ENCODE results near the gene SAFB2.

The SAFB2 gene

DNA sequence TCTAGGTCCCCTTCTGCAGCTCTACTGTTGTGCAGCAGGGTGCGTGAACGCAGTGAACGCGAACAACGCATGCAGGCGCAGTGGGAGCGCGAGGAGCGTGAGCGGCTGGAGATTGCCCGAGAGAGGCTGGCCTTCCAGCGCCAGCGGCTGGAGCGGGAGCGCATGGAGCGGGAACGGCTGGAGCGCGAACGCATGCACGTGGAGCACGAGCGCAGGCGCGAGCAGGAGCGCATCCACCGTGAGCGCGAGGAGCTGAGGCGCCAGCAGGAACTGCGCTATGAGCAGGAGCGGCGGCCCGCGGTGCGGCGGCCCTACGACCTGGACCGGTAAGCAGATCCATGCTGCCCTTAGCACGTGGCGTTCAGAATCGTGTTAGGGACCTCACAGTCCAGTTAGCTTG lies 38.9 kb upstream of the SAFB2 start:
- Histone ChIP-seq H3K4me2 (ENCODE audit: low read length) (no peak overlapping the region), H3K14ac (ENCODE audit: low read length) (no peak overlapping the region), H2BK5ac (ENCODE audit: low read depth, low read length, poor library complexity) (no peak overlapping the region), H2AFZ (ENCODE audit: insufficient read depth, low read length, poor library complexity) (no peak overlapping the region), H4K91ac (ENCODE audit: low read depth, low read length) (no peak overlapping the region), H3K9me3 (ENCODE audit: insufficient read depth, low read depth, low read length) (no peaks in the 10 kb centered on the region), H2BK120ac (ENCODE audit: insufficient read depth, low read length, poor library complexity) (no peak overlapping the region), H3K79me2 (ENCODE audit: control insufficient read depth, insufficient read depth, low read length, poor library complexity) (no peaks in the 10 kb centered on the region), H3K4ac (ENCODE audit: low read depth, low read length) (no peak overlapping the region), H3K79me1 (ENCODE audit: low read length) (no peaks in the 10 kb centered on the region), H3K23ac (ENCODE audit: low read length) (no peak overlapping the region), H3K9ac (ENCODE audit: low read length) (no peak overlapping the region), H3K36me3 (ENCODE audit: control insufficient read depth in 1 of 2, insufficient read depth in 2 of 2, low read length in 2 of 2) (peaks cover 80 to 86% of the 10 kb centered on the region in 2 experiments), H2BK12ac (ENCODE audit: low read length) (no peak overlapping the region), H3K4me3 (ENCODE audit: low read depth, low read length) (no peak overlapping the region), H3K4me1 (ENCODE audit: control insufficient read depth in 1 of 2, insufficient read depth in 2 of 2, low read length in 2 of 2) (no peaks in the 10 kb centered on the region), H2AK5ac (ENCODE audit: low read length) (no peak overlapping the region), H4K8ac (ENCODE audit: low read depth, low read length) (no peak overlapping the region), H4K12ac (ENCODE audit: low read depth, low read length) (no peak overlapping the region), H3K27me3 (ENCODE audit: insufficient read depth, low read length) (no peaks in the 10 kb centered on the region), H3K27ac (ENCODE audit: low read depth, low read length) (no peak overlapping the region), H3K18ac (ENCODE audit: low read length) (no peak overlapping the region)
- no CpG with 5 or more reads among the region's 42 CpGs for WGBS (ENCODE audit: extremely low coverage, insufficient coverage, insufficient read length)
- no peak for DNase-seq

DNA sequence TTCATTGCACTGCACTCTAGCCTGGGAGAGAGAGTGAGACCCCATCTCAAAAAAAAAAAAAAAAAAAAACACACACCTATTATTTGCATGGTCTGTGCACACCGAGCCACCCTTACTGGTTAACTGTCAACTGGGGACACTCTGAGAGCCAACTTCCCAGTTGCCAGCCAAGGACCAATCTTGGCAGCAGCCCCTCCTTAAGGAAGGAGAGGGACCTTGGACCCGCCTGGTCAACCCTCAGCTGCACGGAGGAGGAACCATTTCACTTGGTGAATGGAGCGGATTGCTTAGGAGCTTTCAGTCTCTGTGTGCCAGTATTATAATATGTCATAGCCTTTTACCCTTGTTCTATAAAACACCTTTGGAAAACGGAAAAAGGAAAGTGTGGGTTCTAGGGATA lies 32.8 kb upstream of the SAFB2 start:
- no peak overlapping the region for H2AFZ ChIP-seq (ENCODE audit: insufficient read depth, low read length, poor library complexity)
- no CpG with 5 or more reads among the region's 5 CpGs for WGBS (ENCODE audit: extremely low coverage, insufficient coverage, insufficient read length)
- H3K18ac ChIP-seq (ENCODE audit: low read length), result no peak overlapping the region
- H3K23ac ChIP-seq (ENCODE audit: low read length), result no peak overlapping the region
- no peaks in the 10 kb centered on the region for H3K79me2 ChIP-seq (ENCODE audit: control insufficient read depth, insufficient read depth, low read length, poor library complexity)
- no peak overlapping the region for H2BK12ac ChIP-seq (ENCODE audit: low read length)
- H4K8ac ChIP-seq (ENCODE audit: low read depth, low read length), result no peak overlapping the region
- no peaks in the 10 kb centered on the region for H3K79me1 ChIP-seq (ENCODE audit: low read length)
- H3K14ac ChIP-seq (ENCODE audit: low read length), result no peak overlapping the region
- no peak overlapping the region for H3K27ac ChIP-seq (ENCODE audit: low read depth, low read length)
- H3K36me3 ChIP-seq (ENCODE audit: control insufficient read depth in 1 of 2, insufficient read depth in 2 of 2, low read length in 2 of 2), result peaks cover 80 to 81% of the 10 kb centered on the region in 2 experiments
- H4K12ac ChIP-seq (ENCODE audit: low read depth, low read length), result no peak overlapping the region
- no peaks in the 10 kb centered on the region for H3K4me1 ChIP-seq (ENCODE audit: control insufficient read depth in 1 of 2, insufficient read depth in 2 of 2, low read length in 2 of 2)
- no peak overlapping the region for H3K9ac ChIP-seq (ENCODE audit: low read length)
- H3K4ac ChIP-seq (ENCODE audit: low read depth, low read length), result no peak overlapping the region
- H3K27me3 ChIP-seq (ENCODE audit: insufficient read depth, low read length), result no peaks in the 10 kb centered on the region
- no peak for DNase-seq
- no peaks in the 10 kb centered on the region for H3K9me3 ChIP-seq (ENCODE audit: insufficient read depth, low read depth, low read length)
- no peak overlapping the region for H2BK120ac ChIP-seq (ENCODE audit: insufficient read depth, low read length, poor library complexity)
- H2AK5ac ChIP-seq (ENCODE audit: low read length), result no peak overlapping the region
- H3K4me3 ChIP-seq (ENCODE audit: low read depth, low read length), result no peak overlapping the region
- H4K91ac ChIP-seq (ENCODE audit: low read depth, low read length), result no peak overlapping the region
- no peak overlapping the region for H3K4me2 ChIP-seq (ENCODE audit: low read length)
- H2BK5ac ChIP-seq (ENCODE audit: low read depth, low read length, poor library complexity), result no peak overlapping the region

DNA sequence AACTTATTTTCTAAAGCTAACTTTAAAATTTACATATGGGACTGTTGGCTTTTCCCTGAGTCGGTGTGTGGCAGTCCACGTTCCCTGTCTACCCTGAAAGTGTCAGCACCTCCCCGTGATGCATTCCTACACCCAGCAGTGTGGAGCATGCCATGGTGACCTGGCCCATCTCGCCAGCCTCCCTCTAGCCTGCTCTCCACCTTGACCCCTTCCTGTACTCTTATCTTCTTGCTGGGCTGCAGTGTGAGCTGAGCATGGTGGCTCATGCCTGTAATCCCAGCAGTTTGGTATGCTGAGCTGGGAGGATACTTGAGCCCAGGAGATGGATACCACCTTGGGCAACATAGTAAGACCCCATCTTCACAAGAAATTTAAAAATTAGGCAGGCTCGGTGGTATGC lies 32.4 kb upstream of the SAFB2 start:
- H2BK5ac ChIP-seq (ENCODE audit: low read depth, low read length, poor library complexity), result no peak overlapping the region
- no peak overlapping the region for H3K4ac ChIP-seq (ENCODE audit: low read depth, low read length)
- no peaks in the 10 kb centered on the region for H3K79me1 ChIP-seq (ENCODE audit: low read length)
- H3K4me3 ChIP-seq (ENCODE audit: low read depth, low read length), result no peak overlapping the region
- H3K27me3 ChIP-seq (ENCODE audit: insufficient read depth, low read length), result no peaks in the 10 kb centered on the region
- no peak overlapping the region for H3K9ac ChIP-seq (ENCODE audit: low read length)
- H3K36me3 ChIP-seq (ENCODE audit: control insufficient read depth in 1 of 2, insufficient read depth in 2 of 2, low read length in 2 of 2), result peaks cover 81 to 84% of the 10 kb centered on the region in 2 experiments
- no peak overlapping the region for H2BK12ac ChIP-seq (ENCODE audit: low read length)
- no CpG with 5 or more reads among the region's 5 CpGs for WGBS (ENCODE audit: extremely low coverage, insufficient coverage, insufficient read length)
- DNase-seq, result no peak
- H2AFZ ChIP-seq (ENCODE audit: insufficient read depth, low read length, poor library complexity), result no peak overlapping the region
- no peak overlapping the region for H3K14ac ChIP-seq (ENCODE audit: low read length)
- H3K23ac ChIP-seq (ENCODE audit: low read length), result no peak overlapping the region
- no peaks in the 10 kb centered on the region for H3K79me2 ChIP-seq (ENCODE audit: control insufficient read depth, insufficient read depth, low read length, poor library complexity)
- no peak overlapping the region for H2BK120ac ChIP-seq (ENCODE audit: insufficient read depth, low read length, poor library complexity)
- H4K8ac ChIP-seq (ENCODE audit: low read depth, low read length), result no peak overlapping the region
- H3K4me1 ChIP-seq (ENCODE audit: control insufficient read depth in 1 of 2, insufficient read depth in 2 of 2, low read length in 2 of 2), result no peaks in the 10 kb centered on the region
- H3K4me2 ChIP-seq (ENCODE audit: low read length), result no peak overlapping the region
- no peak overlapping the region for H3K27ac ChIP-seq (ENCODE audit: low read depth, low read length)
- H2AK5ac ChIP-seq (ENCODE audit: low read length), result no peak overlapping the region
- H3K9me3 ChIP-seq (ENCODE audit: insufficient read depth, low read depth, low read length), result no peaks in the 10 kb centered on the region
- H4K91ac ChIP-seq (ENCODE audit: low read depth, low read length), result no peak overlapping the region
- no peak overlapping the region for H3K18ac ChIP-seq (ENCODE audit: low read length)
- no peak overlapping the region for H4K12ac ChIP-seq (ENCODE audit: low read depth, low read length)

DNA sequence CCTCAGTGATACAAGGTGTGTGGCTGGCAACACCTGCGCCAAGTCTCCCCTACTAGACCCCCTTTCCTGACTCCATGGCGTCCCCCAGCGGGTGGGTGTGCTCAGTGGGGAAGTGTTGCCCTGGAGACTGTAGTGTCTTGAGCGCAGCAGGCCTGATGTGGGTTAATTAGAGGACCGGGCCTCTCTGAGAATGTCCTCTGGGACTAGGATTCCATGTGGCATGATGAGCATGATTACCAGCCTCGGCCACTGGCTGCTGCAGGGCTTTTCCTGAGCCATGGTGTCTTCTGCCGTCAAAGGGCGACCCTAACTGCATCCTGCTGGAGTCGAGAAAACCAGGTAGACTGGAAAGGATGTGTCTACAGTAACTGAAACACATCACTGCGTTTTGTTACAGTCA lies 29.7 kb upstream of the SAFB2 start:
- Histone ChIP-seq H3K79me2 (ENCODE audit: control insufficient read depth, insufficient read depth, low read length, poor library complexity) (no peaks in the 10 kb centered on the region), H3K4me2 (ENCODE audit: low read length) (no peak overlapping the region), H2AFZ (ENCODE audit: insufficient read depth, low read length, poor library complexity) (no peak overlapping the region), H3K36me3 (ENCODE audit: control insufficient read depth in 1 of 2, insufficient read depth in 2 of 2, low read length in 2 of 2) (peaks cover 65 to 69% of the 10 kb centered on the region in 2 experiments), H4K12ac (ENCODE audit: low read depth, low read length) (no peak overlapping the region), H3K27ac (ENCODE audit: low read depth, low read length) (no peak overlapping the region), H3K9ac (ENCODE audit: low read length) (no peak overlapping the region), H3K4me3 (ENCODE audit: low read depth, low read length) (no peak overlapping the region), H3K79me1 (ENCODE audit: low read length) (no peaks in the 10 kb centered on the region), H4K91ac (ENCODE audit: low read depth, low read length) (no peak overlapping the region), H3K18ac (ENCODE audit: low read length) (no peak overlapping the region), H2BK12ac (ENCODE audit: low read length) (no peak overlapping the region), H2BK5ac (ENCODE audit: low read depth, low read length, poor library complexity) (no peak overlapping the region), H3K4me1 (ENCODE audit: control insufficient read depth in 1 of 2, insufficient read depth in 2 of 2, low read length in 2 of 2) (no peaks in the 10 kb centered on the region), H3K27me3 (ENCODE audit: insufficient read depth, low read length) (no peaks in the 10 kb centered on the region), H4K8ac (ENCODE audit: low read depth, low read length) (no peak overlapping the region), H3K9me3 (ENCODE audit: insufficient read depth, low read depth, low read length) (no peaks in the 10 kb centered on the region), H3K23ac (ENCODE audit: low read length) (no peak overlapping the region), H3K4ac (ENCODE audit: low read depth, low read length) (no peak overlapping the region), H2BK120ac (ENCODE audit: insufficient read depth, low read length, poor library complexity) (no peak overlapping the region), H2AK5ac (ENCODE audit: low read length) (no peak overlapping the region), H3K14ac (ENCODE audit: low read length) (no peak overlapping the region)
- no peak for DNase-seq
- no CpG with 5 or more reads among the region's 10 CpGs for WGBS (ENCODE audit: extremely low coverage, insufficient coverage, insufficient read length)

Data from trophoblast cell (in vitro differentiated cells and primary cell).